ENCODE results near the gene HUNK. TPM values are rescaled to one million over a fixed set of nuclear protein-coding genes. Genes with fewer than 3 reads are reported as not detected.
A peak's percentile ranks its signal among the peaks of the same experiment; 100 is the strongest.

The HUNK gene
- total and polyA plus RNA-seq, 2 donors (not counting 1 experiment from before 2014, with no cell fraction given) = 0.01 to 0.07 TPM

- Mint-ChIP-seq H3K4me3 (no peak overlapping the region), H3K27me3 (peaks cover 14% of the 10 kb centered on the region), H3K9me3 (ENCODE audit: insufficient read depth) (peaks cover 3% of the 10 kb centered on the region), H3K27ac (no peak overlapping the region), H3K4me1 (peaks cover 3% of the 10 kb centered on the region)
- DNase-seq (no peak), ATAC-seq (ENCODE audit: low read depth) (no peak)
- no peaks in the 10 kb centered on the region for H3K79me2 ChIP-seq (ENCODE audit: control insufficient read depth, insufficient read depth, low read length)
- H3K9ac ChIP-seq (ENCODE audit: low read length) = no peak overlapping the region
- POLR2A ChIA-PET = no interaction called here
- no peaks in the 10 kb centered on the region for H3K36me3 ChIP-seq (replicated peaks in 1 of 2; ENCODE audit: control extremely low read depth in 1 of 2, control insufficient read depth in 1 of 2, extremely low read depth in 1 of 2, insufficient read depth in 2 of 2, low read length in 1 of 2)
- H3K27me3 ChIP-seq (replicated peaks in 1 of 4; ENCODE audit: control extremely low read depth in 1 of 4, control insufficient read depth in 3 of 4, insufficient read depth in 4 of 4, low read length in 3 of 4) = no peaks in the 10 kb centered on the region
- H3K4me1 ChIP-seq (ENCODE audit: control insufficient read depth in 2 of 2, insufficient read depth in 2 of 2, low read length in 2 of 2) = no peaks in the 10 kb centered on the region
- H4K20me1 ChIP-seq (ENCODE audit: control insufficient read depth, insufficient read depth, low read length, poor library complexity, severe bottlenecking) = no peaks in the 10 kb centered on the region
- TF ChIP-seq CTCF (IDR thresholded peaks at IDR 0.05) = no peak
- TF ChIP-seq EZH2 (IDR thresholded peaks at IDR 0.05; ENCODE audit: borderline replicate concordance, insufficient read depth, low read depth, low read length, poor library complexity, severe bottlenecking) = no peak
- peak overlapping the region; percentile 41 for H2AFZ ChIP-seq (ENCODE audit: insufficient read depth, low read depth, low read length, poor library complexity, severe bottlenecking)
- peaks cover 0 to 9% (median 0%) of the 10 kb centered on the region in 3 donors for H3K9me3 ChIP-seq (ENCODE audit: control extremely low read depth in 1 of 3, control insufficient read depth in 2 of 3, insufficient read depth in 1 of 3, low read length in 2 of 3)
- H3K27ac ChIP-seq (ENCODE audit: low read length in 2 of 2) = no peak overlapping the region
- intact Hi-C loops (cut with micrococcal nuclease) = no loop called here
- H3K4me2 ChIP-seq (replicated peaks; ENCODE audit: low read depth, low read length, poor library complexity, severe bottlenecking) = no peak overlapping the region
- 14% methylated on average over 10 of the region's 16 CpGs for WGBS (ENCODE audit: insufficient coverage)
- CTCF ChIA-PET = interaction anchor here (0.6 kb wide), 1 partner anchor 8 kb away, joined by 3 read pairs; no protein-coding TSS in a partner anchor
- no peak overlapping the region for H3K4me3 ChIP-seq (ENCODE audit: control extremely low read depth in 1 of 5, extremely low read depth in 1 of 5, insufficient read depth in 1 of 5, low read depth in 2 of 5, low read length in 4 of 5)
Observed at GRCh38 chr21:31974454-31974985, 101.7 kb downstream of the HUNK start.

- no peak overlapping the region for H3K4me3 ChIP-seq (ENCODE audit: control extremely low read depth in 1 of 5, extremely low read depth in 1 of 5, insufficient read depth in 1 of 5, low read depth in 2 of 5, low read length in 4 of 5)
- ATAC-seq (ENCODE audit: low read depth) (no peak), DNase-seq (no peak)
- H2AFZ ChIP-seq (ENCODE audit: insufficient read depth, low read depth, low read length, poor library complexity, severe bottlenecking) = no peak overlapping the region
- H3K9me3 ChIP-seq (ENCODE audit: control extremely low read depth in 1 of 3, control insufficient read depth in 2 of 3, insufficient read depth in 1 of 3, low read length in 2 of 3) = peaks cover 0 to 9% (median 0%) of the 10 kb centered on the region in 3 donors
- no peaks in the 10 kb centered on the region for H3K4me1 ChIP-seq (ENCODE audit: control insufficient read depth in 2 of 2, insufficient read depth in 2 of 2, low read length in 2 of 2)
- WGBS (ENCODE audit: insufficient coverage) = 86% methylated on average over 4 of the region's 6 CpGs
- Mint-ChIP-seq H3K4me3 (no peak overlapping the region), H3K27ac (no peak overlapping the region), H3K4me1 (peaks cover 3% of the 10 kb centered on the region), H3K9me3 (ENCODE audit: insufficient read depth) (peaks cover 3% of the 10 kb centered on the region), H3K27me3 (peaks cover 12% of the 10 kb centered on the region)
- H3K9ac ChIP-seq (ENCODE audit: low read length) = no peak overlapping the region
- POLR2A ChIA-PET = no interaction called here
- CTCF ChIA-PET = no interaction called here
- no peak for TF ChIP-seq EZH2 (IDR thresholded peaks at IDR 0.05; ENCODE audit: borderline replicate concordance, insufficient read depth, low read depth, low read length, poor library complexity, severe bottlenecking)
- TF ChIP-seq CTCF (IDR thresholded peaks at IDR 0.05) = no peak
- H3K4me2 ChIP-seq (replicated peaks; ENCODE audit: low read depth, low read length, poor library complexity, severe bottlenecking) = no peak overlapping the region
- H3K27me3 ChIP-seq (replicated peaks in 1 of 4; ENCODE audit: control extremely low read depth in 1 of 4, control insufficient read depth in 3 of 4, insufficient read depth in 4 of 4, low read length in 3 of 4) = no peaks in the 10 kb centered on the region
- intact Hi-C loops (cut with micrococcal nuclease) = no loop called here
- H3K27ac ChIP-seq (ENCODE audit: low read length in 2 of 2) = no peak overlapping the region
- H3K79me2 ChIP-seq (ENCODE audit: control insufficient read depth, insufficient read depth, low read length) = no peaks in the 10 kb centered on the region
- H3K36me3 ChIP-seq (replicated peaks in 1 of 2; ENCODE audit: control extremely low read depth in 1 of 2, control insufficient read depth in 1 of 2, extremely low read depth in 1 of 2, insufficient read depth in 2 of 2, low read length in 1 of 2) = no peaks in the 10 kb centered on the region
- H4K20me1 ChIP-seq (ENCODE audit: control insufficient read depth, insufficient read depth, low read length, poor library complexity, severe bottlenecking) = no peaks in the 10 kb centered on the region
Observed at GRCh38 chr21:31975491-31975890, 102.7 kb downstream of the HUNK start.

All from B cell (primary cell).